A549 (cell line): ENCODE results near the gene ZNF423. TPM values are rescaled to one million over a fixed set of nuclear protein-coding genes. Genes with fewer than 3 reads are reported as not detected.

Experiments
- ATAC-seq, 2 experiments: fragments of 200-7000 bp in 1 of 2; fragments of >200 bp in 1 of 2; cut with Nextera tagmentation in 1 of 2; cut with Tn5 transposase in 1 of 2; 3 replicates each; pipeline versions ENCODE4 v1.8.0 to v1.9.1; 2018 to 2020; ENCODE audit warnings: mild to moderate bottlenecking in 1 of 2, moderate library complexity in 1 of 2
- CTCF ChIA-PET: fragments of 300-600 bp; sonication (Branson Sonifier 250); formaldehyde crosslinking; extraction: SDS; loops from one replicate; lab custom pipeline; 2021; ENCODE audit warnings: antibody characterized with exemption, inconsistent platforms; lab: Yijun Ruan, JAX
- POLR2A ChIA-PET: fragments of 350-600 bp; formaldehyde crosslinking; extraction: SDS; loops from one replicate; lab custom pipeline; 2021; ENCODE audit warnings: antibody characterized with exemption, inconsistent platforms; lab: Yijun Ruan, JAX
- DNase-seq, 2 experiments: peaks; one replicate each; pipeline versions ENCODE4 v3.0.0 to v3.0.0-alpha.2; 2011 to 2016; ENCODE audit warnings: low read depth in 1 of 2, low spot score in 1 of 2
- FAIRE-seq: peaks from 2 replicates; lab custom pipeline; 2011; peaks lifted over from hg19 to GRCh38; lab: Jason Lieb, UNC
- H3K27ac ChIP-seq, 2 experiments: fragments of >200 bp; sonication (Bioruptor Twin); formaldehyde crosslinking; 3 replicates each; pipeline ENCODE4 v1.5.1; 2016 to 2017
- H3K4me1 ChIP-seq: fragments of >200 bp; sonication (Bioruptor Twin); formaldehyde crosslinking; 3 replicates; pipeline ENCODE4 v1.6.1; 2016
- H3K4me2 ChIP-seq: fragments of >200 bp; sonication (Bioruptor Twin); formaldehyde crosslinking; 3 replicates; pipeline ENCODE4 v1.6.1; 2016
- H3K4me3 ChIP-seq: fragments of >200 bp; sonication (Bioruptor Twin); formaldehyde crosslinking; 3 replicates; pipeline ENCODE4 v1.5.1; 2016
- H3K9me3 ChIP-seq: fragments of >200 bp; sonication (Bioruptor Twin); formaldehyde crosslinking; 3 replicates; pipeline ENCODE4 v1.6.1; 2016
- BHLHE40 ChIP-seq: IDR thresholded peaks from 2 replicates; pipeline ENCODE4 v1.6.1; 2012; ENCODE audit warnings: low read depth, low read length, inconsistent platforms
- CBX8 ChIP-seq: fragments of 200-600 bp; sonication (generic); IDR thresholded peaks from 2 replicates; pipeline ENCODE4 v1.6.1; 2016
- EHMT2 ChIP-seq: fragments of 200-600 bp; sonication (generic); IDR thresholded peaks from 2 replicates; pipeline ENCODE4 v1.6.1; 2016; ENCODE audit warnings: antibody characterized with exemption, low read depth, mild to moderate bottlenecking, moderate library complexity
- FOXS1 ChIP-seq: fragments of 250-450 bp; sonication (Bioruptor Pico); IDR thresholded peaks from 2 replicates; pipeline ENCODE4 v1.5.0; 2020; ENCODE audit warnings: mild to moderate bottlenecking, moderate library complexity
- HEYL ChIP-seq: fragments of 250-450 bp; sonication (Bioruptor Pico); IDR thresholded peaks from 2 replicates; pipeline ENCODE4 v1.8.0; 2021; ENCODE audit warnings: mild to moderate bottlenecking, moderate library complexity
- HOXB13 ChIP-seq: fragments of 250-450 bp; sonication (Bioruptor Pico); IDR thresholded peaks from 2 replicates; pipeline ENCODE4 v1.5.0; 2020; ENCODE audit warnings: low read depth, mild to moderate bottlenecking, moderate library complexity
- HOXB5 ChIP-seq: fragments of 250-450 bp; sonication (Bioruptor Pico); IDR thresholded peaks from 2 replicates; pipeline ENCODE4 v1.5.0; 2020; ENCODE audit warnings: mild to moderate bottlenecking, moderate library complexity
- KDM5A ChIP-seq: fragments of 200-600 bp; sonication (generic); IDR thresholded peaks from 2 replicates; pipeline ENCODE4 v1.6.1; 2016; ENCODE audit warnings: antibody characterized with exemption, mild to moderate bottlenecking
- MAFK ChIP-seq: fragments of 450-650 bp; IDR thresholded peaks from 2 replicates; pipeline ENCODE4 v1.6.1; 2014; ENCODE audit not compliant: partially characterized antibody
- NFE2L2 ChIP-seq: fragments of 150-350 bp; conservative IDR thresholded peaks from 2 replicates; pipeline ENCODE4 v1.6.1; 2014; ENCODE audit warnings: low read length
- PHF8 ChIP-seq: fragments of 200-600 bp; sonication (generic); IDR thresholded peaks from 2 replicates; pipeline ENCODE4 v1.6.1; 2016; ENCODE audit warnings: low read depth, mild to moderate bottlenecking, antibody characterized with exemption, moderate library complexity, borderline replicate concordance
- POLR2AphosphoS2 ChIP-seq: conservative IDR thresholded peaks from 2 replicates; pipeline ENCODE4 v1.6.1; 2012; ENCODE audit warnings: low read length, improper control_type of control experiment, inconsistent platforms
- SREBF2 ChIP-seq: fragments of 450-650 bp; IDR thresholded peaks from 2 replicates; pipeline ENCODE4 v1.6.1; 2014; ENCODE audit warnings: mild to moderate bottlenecking, moderate library complexity
- TFCP2L1 ChIP-seq: fragments of 250-450 bp; sonication (Bioruptor Pico); IDR thresholded peaks from 2 replicates; pipeline ENCODE4 v1.5.0; 2021; ENCODE audit warnings: mild to moderate bottlenecking
- ZC3H11A ChIP-seq: fragments of 450-650 bp; IDR thresholded peaks from 2 replicates; pipeline ENCODE4 v1.6.1; 2014; ENCODE audit warnings: antibody characterized with exemption, mild to moderate bottlenecking
- ZFP36 ChIP-seq: fragments of 450-650 bp; IDR thresholded peaks from 2 replicates; pipeline ENCODE4 v1.6.1; 2014; ENCODE audit warnings: borderline replicate concordance; ENCODE audit not compliant: partially characterized antibody
- ZSCAN20 ChIP-seq: fragments of 250-450 bp; sonication (Bioruptor Pico); IDR thresholded peaks from 2 replicates; pipeline ENCODE4 v1.8.0; 2022; ENCODE audit warnings: mild to moderate bottlenecking, moderate library complexity
- WGBS: methylation state at CpG from one replicate; pipeline ENCODE4 v1.1.6; 2017; ENCODE audit errors: missing lambda C conversion rate; 5-methylcytosine and 5-hydroxymethylcytosine counted together
- polyA plus RNA-seq, 4 experiments: library from polyadenylated mRNA; depleted of rRNA in 3 of 4; stranded (reverse); fragments of >200 nt; fragmentation: RNase III in 1 of 4; extraction: RNeasy Plus Mini Kit Qiagen cat#74134 plus additional on column Dnase treatment in 1 of 4; gene quantifications; 2 replicates in 3 of 4; 3 replicates in 1 of 4; pipeline ENCODE4 v1.2.3, GENCODE V29; 2011 to 2017
- TF ChIP-seq, protein P1 (sequence below): fragments of 200-600 bp; sonication (generic); IDR thresholded peaks from 2 replicates; pipeline ENCODE4 v1.6.1; 2016; ENCODE audit warnings: antibody characterized with exemption, mild to moderate bottlenecking, moderate library complexity
- TF ChIP-seq, protein P2 (sequence below): fragments of 250-450 bp; sonication (Bioruptor Pico); IDR thresholded peaks from 2 replicates; pipeline ENCODE4 v1.5.0; 2020; ENCODE audit warnings: low read depth, mild to moderate bottlenecking, moderate library complexity
- TF ChIP-seq, protein P3 (sequence below): fragments of >200 bp; sonication (Bioruptor Twin); formaldehyde crosslinking; IDR thresholded peaks from 3 replicates; pipeline ENCODE4 v1.6.1; 2016
- TF ChIP-seq, protein P4 (sequence below): IDR thresholded peaks from 2 replicates; pipeline ENCODE4 v1.6.1; 2012
- TF ChIP-seq, protein P5 (sequence below): IDR thresholded peaks from 2 replicates; pipeline ENCODE4 v1.6.1; 2012; ENCODE audit warnings: low read depth, borderline replicate concordance

ZNF423 gene
- polyA plus RNA-seq, 2 of the 4 experiments (the other 2 are of a cell fraction): 0.04 to 0.10 TPM

DNA sequence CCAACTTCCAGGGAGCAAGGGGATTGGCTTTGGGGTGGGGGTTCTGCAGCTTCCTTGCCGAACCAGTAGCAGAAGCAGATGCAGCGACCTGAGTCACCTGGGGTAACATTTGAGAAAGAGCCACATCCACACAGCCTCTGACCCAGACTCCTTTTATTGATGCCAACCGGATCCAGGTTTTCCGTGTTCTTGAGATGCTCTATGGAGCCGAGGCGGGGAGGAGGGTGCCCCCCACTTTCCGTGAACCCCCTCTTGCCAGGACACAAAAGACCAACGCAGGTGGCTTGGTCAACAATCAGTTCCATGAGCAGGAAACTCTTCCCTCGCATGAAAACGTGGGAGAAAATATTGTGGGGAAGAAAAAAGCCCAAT lies 356.5 kb downstream of the ZNF423 start:
- FAIRE-seq: no peak
- ATAC-seq: no peak
- DNase-seq: no peak
- no peak overlapping the region for H3K4me2 ChIP-seq
- H3K4me1 ChIP-seq: no peaks in the 10 kb centered on the region
- H3K27ac ChIP-seq: no peak overlapping the region
- ChIA-PET CTCF (no interaction called here), POLR2A (no interaction called here)
- H3K4me3 ChIP-seq: no peak overlapping the region
- TF ChIP-seq, protein P1, sequence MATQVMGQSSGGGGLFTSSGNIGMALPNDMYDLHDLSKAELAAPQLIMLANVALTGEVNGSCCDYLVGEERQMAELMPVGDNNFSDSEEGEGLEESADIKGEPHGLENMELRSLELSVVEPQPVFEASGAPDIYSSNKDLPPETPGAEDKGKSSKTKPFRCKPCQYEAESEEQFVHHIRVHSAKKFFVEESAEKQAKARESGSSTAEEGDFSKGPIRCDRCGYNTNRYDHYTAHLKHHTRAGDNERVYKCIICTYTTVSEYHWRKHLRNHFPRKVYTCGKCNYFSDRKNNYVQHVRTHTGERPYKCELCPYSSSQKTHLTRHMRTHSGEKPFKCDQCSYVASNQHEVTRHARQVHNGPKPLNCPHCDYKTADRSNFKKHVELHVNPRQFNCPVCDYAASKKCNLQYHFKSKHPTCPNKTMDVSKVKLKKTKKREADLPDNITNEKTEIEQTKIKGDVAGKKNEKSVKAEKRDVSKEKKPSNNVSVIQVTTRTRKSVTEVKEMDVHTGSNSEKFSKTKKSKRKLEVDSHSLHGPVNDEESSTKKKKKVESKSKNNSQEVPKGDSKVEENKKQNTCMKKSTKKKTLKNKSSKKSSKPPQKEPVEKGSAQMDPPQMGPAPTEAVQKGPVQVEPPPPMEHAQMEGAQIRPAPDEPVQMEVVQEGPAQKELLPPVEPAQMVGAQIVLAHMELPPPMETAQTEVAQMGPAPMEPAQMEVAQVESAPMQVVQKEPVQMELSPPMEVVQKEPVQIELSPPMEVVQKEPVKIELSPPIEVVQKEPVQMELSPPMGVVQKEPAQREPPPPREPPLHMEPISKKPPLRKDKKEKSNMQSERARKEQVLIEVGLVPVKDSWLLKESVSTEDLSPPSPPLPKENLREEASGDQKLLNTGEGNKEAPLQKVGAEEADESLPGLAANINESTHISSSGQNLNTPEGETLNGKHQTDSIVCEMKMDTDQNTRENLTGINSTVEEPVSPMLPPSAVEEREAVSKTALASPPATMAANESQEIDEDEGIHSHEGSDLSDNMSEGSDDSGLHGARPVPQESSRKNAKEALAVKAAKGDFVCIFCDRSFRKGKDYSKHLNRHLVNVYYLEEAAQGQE: no peak
- TF ChIP-seq, protein P2, sequence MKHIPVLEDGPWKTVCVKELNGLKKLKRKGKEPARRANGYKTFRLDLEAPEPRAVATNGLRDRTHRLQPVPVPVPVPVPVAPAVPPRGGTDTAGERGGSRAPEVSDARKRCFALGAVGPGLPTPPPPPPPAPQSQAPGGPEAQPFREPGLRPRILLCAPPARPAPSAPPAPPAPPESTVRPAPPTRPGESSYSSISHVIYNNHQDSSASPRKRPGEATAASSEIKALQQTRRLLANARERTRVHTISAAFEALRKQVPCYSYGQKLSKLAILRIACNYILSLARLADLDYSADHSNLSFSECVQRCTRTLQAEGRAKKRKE: no peak
- no peak for TF ChIP-seq KDM5A
- TF ChIP-seq, protein P3, sequence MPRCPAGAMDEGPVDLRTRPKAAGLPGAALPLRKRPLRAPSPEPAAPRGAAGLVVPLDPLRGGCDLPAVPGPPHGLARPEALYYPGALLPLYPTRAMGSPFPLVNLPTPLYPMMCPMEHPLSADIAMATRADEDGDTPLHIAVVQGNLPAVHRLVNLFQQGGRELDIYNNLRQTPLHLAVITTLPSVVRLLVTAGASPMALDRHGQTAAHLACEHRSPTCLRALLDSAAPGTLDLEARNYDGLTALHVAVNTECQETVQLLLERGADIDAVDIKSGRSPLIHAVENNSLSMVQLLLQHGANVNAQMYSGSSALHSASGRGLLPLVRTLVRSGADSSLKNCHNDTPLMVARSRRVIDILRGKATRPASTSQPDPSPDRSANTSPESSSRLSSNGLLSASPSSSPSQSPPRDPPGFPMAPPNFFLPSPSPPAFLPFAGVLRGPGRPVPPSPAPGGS: no peak
- TF ChIP-seq SREBF2: no peak
- no peak for TF ChIP-seq EHMT2
- TF ChIP-seq POLR2AphosphoS2: no peak
- no peak for TF ChIP-seq ZFP36
- WGBS: 21% methylated on average over 9 of the region's 10 CpGs
- no peaks in the 10 kb centered on the region for H3K9me3 ChIP-seq

DNA sequence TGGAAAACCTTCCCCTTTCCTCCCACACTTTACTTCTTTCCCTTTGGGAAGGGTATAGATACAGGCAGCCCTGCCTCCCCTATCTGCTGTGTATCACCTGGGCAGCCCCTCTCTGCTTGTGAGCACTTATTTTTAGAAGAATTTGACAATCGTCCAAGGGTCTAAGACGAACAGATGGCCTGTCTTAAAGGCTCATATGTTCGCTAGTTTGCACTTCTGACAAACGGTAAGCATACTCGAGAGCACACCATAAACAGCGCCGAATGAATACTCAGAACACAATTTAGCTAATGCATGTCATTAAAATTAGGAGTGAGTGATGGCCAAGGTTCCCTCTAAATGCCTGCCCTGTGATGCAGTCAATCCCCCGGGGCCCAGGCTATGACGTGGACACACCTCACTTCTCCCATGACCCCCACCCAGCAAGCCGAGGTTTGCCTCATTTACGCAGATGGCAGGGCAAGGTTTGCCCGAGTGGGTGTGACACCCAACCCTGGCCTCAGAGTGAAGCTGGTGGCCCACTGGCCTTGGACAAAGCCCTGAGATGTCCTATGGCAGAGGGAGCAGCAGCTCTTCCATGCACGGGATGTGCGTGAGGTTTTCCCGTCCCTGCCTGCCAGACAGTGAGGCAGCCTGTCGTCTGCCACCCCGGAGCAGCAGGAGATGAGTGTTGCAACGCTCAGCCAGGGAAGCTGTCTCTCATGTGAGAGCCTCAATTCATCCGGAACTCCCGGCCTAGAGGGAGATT lies 357.1 kb downstream of the ZNF423 start:
- CTCF ChIA-PET: interaction anchor here (0.6 kb wide), 1 partner anchor 9 kb away, joined by 3 read pairs; no protein-coding TSS in a partner anchor

DNA sequence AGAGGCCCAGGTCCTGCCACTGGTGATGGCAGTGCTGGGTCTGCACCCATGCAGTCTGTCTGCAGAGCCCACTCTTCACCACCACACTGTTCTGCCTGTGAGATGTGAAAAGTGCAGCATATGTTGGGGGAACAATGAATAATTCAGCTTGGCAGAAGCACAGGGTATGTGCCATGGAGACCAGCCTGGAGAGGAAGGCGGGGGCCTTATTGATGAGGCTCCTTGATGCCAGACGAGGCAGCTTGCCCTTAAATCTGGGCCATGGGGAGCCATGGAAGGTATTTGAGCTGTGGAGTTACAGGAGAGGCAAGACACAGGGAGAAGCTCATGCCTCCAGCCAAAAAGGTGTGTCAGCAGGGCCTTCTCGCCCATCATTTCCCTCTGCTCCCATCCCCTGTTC lies 357.6 kb downstream of the ZNF423 start:
- no peak overlapping the region for H3K4me3 ChIP-seq
- no peak overlapping the region for H3K27ac ChIP-seq
- no peaks in the 10 kb centered on the region for H3K9me3 ChIP-seq
- CTCF ChIA-PET: interaction anchor here (0.6 to 1.0 kb wide), 2 partner anchors 10 to 1308 kb away, joined by 3 read pairs; no protein-coding TSS in a partner anchor
- no peaks in the 10 kb centered on the region for H3K4me1 ChIP-seq
- WGBS: 4% methylated on average over 3 of the region's 3 CpGs
- POLR2A ChIA-PET: no interaction called here
- ATAC-seq (no peak), FAIRE-seq (no peak), DNase-seq (no peak)
- no peak for TF ChIP-seq BHLHE40
- TF ChIP-seq CBX8: no peak
- TF ChIP-seq MAFK: no peak
- TF ChIP-seq TFCP2L1 (CRISPR knock-in tag): no peak
- TF ChIP-seq NFE2L2: no peak
- no peak overlapping the region for H3K4me2 ChIP-seq

More for the DNA sequence above, 357.1 kb downstream of the ZNF423 start:
- FAIRE-seq (no peak), DNase-seq (no peak), ATAC-seq (0 out of 6 replicates have a peak, but pooled peaks of 1 of the 2 experiments have one; percentile 29)
- POLR2A ChIA-PET: no interaction called here
- Histone ChIP-seq H3K4me2 (no peak overlapping the region), H3K9me3 (no peaks in the 10 kb centered on the region), H3K4me3 (no peak overlapping the region), H3K27ac (no peak overlapping the region), H3K4me1 (no peaks in the 10 kb centered on the region)
- TF ChIP-seq HOXB13 (CRISPR knock-in tag) (no peak), HEYL (no peak), BHLHE40 (no peak), ZSCAN20 (no peak), HOXB5 (CRISPR knock-in tag) (no peak), PHF8 (no peak), FOXS1 (CRISPR knock-in tag) (no peak), KDM5A (no peak), ZC3H11A (no peak), TFCP2L1 (CRISPR knock-in tag) (no peak), SREBF2 (no peak)
- TF ChIP-seq, protein P4, sequence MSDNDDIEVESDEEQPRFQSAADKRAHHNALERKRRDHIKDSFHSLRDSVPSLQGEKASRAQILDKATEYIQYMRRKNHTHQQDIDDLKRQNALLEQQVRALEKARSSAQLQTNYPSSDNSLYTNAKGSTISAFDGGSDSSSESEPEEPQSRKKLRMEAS: no peak
- TF ChIP-seq, protein P5, sequence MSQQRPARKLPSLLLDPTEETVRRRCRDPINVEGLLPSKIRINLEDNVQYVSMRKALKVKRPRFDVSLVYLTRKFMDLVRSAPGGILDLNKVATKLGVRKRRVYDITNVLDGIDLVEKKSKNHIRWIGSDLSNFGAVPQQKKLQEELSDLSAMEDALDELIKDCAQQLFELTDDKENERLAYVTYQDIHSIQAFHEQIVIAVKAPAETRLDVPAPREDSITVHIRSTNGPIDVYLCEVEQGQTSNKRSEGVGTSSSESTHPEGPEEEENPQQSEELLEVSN: no peak
- WGBS: 34% methylated on average over 18 of the region's 20 CpGs
